CD14-positive monocyte (primary cell): ENCODE measurements around the gene MRPS9. TPM values are rescaled to one million over a fixed set of nuclear protein-coding genes. Genes with fewer than 3 reads are reported as not detected.

Experiments used
- DNase-seq, 3 donors: peaks; one replicate each; pipeline ENCODE4 v3.0.0-alpha.2; 2011 to 2022
- H2AFZ ChIP-seq: 2 replicates; pipeline ENCODE4 v1.6.0; 2012; ENCODE audit warnings: mild to moderate bottlenecking, low read depth, low read length, inconsistent platforms; ENCODE audit not compliant: insufficient read depth, poor library complexity, severe bottlenecking
- H3K27ac ChIP-seq, 2 donors: 1 replicate in 1 of 2; 2 replicates in 1 of 2; pipeline ENCODE4 v1.5.1; 2012 to 2013; ENCODE audit warnings: low read length in 2 of 2, control low read depth in 1 of 2, inconsistent platforms in 1 of 2, low read depth in 1 of 2, mild to moderate bottlenecking in 1 of 2
- H3K27me3 ChIP-seq, 2 donors: one replicate each; pipeline versions ENCODE4 v1.6.0 to v1.6.1; 2011 to 2013; ENCODE audit warnings: low read length in 2 of 2; ENCODE audit not compliant: control insufficient read depth in 2 of 2, insufficient read depth in 2 of 2
- H3K36me3 ChIP-seq, 2 donors: replicated peaks in 1 of 2; 1 replicate in 1 of 2; 2 replicates in 1 of 2; pipeline versions ENCODE4 v1.5.1 to v1.6.1; 2012 to 2013; ENCODE audit warnings: low read length in 2 of 2, control low read depth in 1 of 2, inconsistent platforms in 1 of 2, mild to moderate bottlenecking in 1 of 2; ENCODE audit not compliant: insufficient read depth in 2 of 2, control insufficient read depth in 1 of 2
- H3K4me1 ChIP-seq, 2 donors: 1 replicate in 1 of 2; 2 replicates in 1 of 2; pipeline versions ENCODE4 v1.5.1 to v1.6.1; 2012 to 2013; ENCODE audit warnings: low read length in 2 of 2, control low read depth in 1 of 2, inconsistent platforms in 1 of 2, mild to moderate bottlenecking in 1 of 2, moderate library complexity in 1 of 2; ENCODE audit not compliant: insufficient read depth in 2 of 2, control insufficient read depth in 1 of 2
- H3K4me2 ChIP-seq: replicated peaks from 2 replicates; pipeline ENCODE3; 2012; ENCODE audit warnings: low read length, moderate library complexity, mild to moderate bottlenecking; ENCODE audit not compliant: poor library complexity, severe bottlenecking; ENCODE audit errors: extremely low read depth
- H3K4me3 ChIP-seq, 3 experiments: fragments of 200-600 bp in 1 of 3; sonication (generic) in 1 of 3; replicated peaks in 1 of 3; 1 replicate in 2 of 3; 2 replicates in 1 of 3; pipeline ENCODE4 v1.5.1; 2011 to 2013; ENCODE audit warnings: low read length in 3 of 3, mild to moderate bottlenecking in 3 of 3, control low read depth in 2 of 3, low read depth in 2 of 3, inconsistent platforms in 1 of 3, moderate library complexity in 1 of 3
- H3K79me2 ChIP-seq: 2 replicates; pipeline ENCODE4 v1.6.0; 2012; ENCODE audit warnings: mild to moderate bottlenecking, control low read depth, inconsistent platforms, low read length, moderate library complexity; ENCODE audit not compliant: insufficient read depth
- H3K9ac ChIP-seq: 2 replicates; pipeline ENCODE4 v1.6.0; 2017; ENCODE audit warnings: low read length, mild to moderate bottlenecking; ENCODE audit not compliant: insufficient read depth, poor library complexity, severe bottlenecking
- H3K9me3 ChIP-seq, 2 donors: replicated peaks in 1 of 2; 1 replicate in 1 of 2; 2 replicates in 1 of 2; pipeline versions ENCODE4 v1.5.1 to v1.6.1; 2012 to 2013; ENCODE audit warnings: low read length in 2 of 2, control low read depth in 1 of 2; ENCODE audit not compliant: control insufficient read depth in 1 of 2, insufficient read depth in 1 of 2
- H4K20me1 ChIP-seq: 2 replicates; pipeline ENCODE4 v1.6.0; 2012; ENCODE audit warnings: mild to moderate bottlenecking, low read length, control low read depth, moderate library complexity; ENCODE audit not compliant: insufficient read depth
- H3K27ac Mint-ChIP-seq, 7 donors: one replicate each; pipeline ENCODE4 v1.8.0; 2020; ENCODE audit warnings: mild to moderate bottlenecking in 7 of 7, mixed read lengths in 7 of 7, moderate library complexity in 6 of 7, inconsistent platforms in 2 of 7
- H3K27me3 Mint-ChIP-seq, 3 donors: one replicate each; pipeline ENCODE4 v1.8.0; 2021 to 2022; ENCODE audit warnings: low read depth in 3 of 3, mild to moderate bottlenecking in 3 of 3, mixed read lengths in 3 of 3, moderate library complexity in 3 of 3, inconsistent platforms in 1 of 3
- H3K36me3 Mint-ChIP-seq, 2 donors: one replicate each; pipeline ENCODE4 v1.8.0; 2020; ENCODE audit warnings: mixed read lengths in 2 of 2, inconsistent platforms in 1 of 2, mild to moderate bottlenecking in 1 of 2
- H3K4me1 Mint-ChIP-seq: one replicate; pipeline ENCODE4 v1.8.0; 2020; ENCODE audit warnings: mild to moderate bottlenecking, mixed read lengths
- H3K4me3 Mint-ChIP-seq, 2 donors: one replicate each; pipeline ENCODE4 v1.8.0; 2020; ENCODE audit warnings: mild to moderate bottlenecking in 2 of 2, mixed read lengths in 2 of 2, moderate library complexity in 1 of 2
- H3K9me3 Mint-ChIP-seq, 7 donors: one replicate each; pipeline ENCODE4 v1.8.0; 2020 to 2022; ENCODE audit warnings: mixed read lengths in 7 of 7, mild to moderate bottlenecking in 6 of 7, moderate library complexity in 6 of 7, inconsistent platforms in 2 of 7
- CTCF ChIP-seq: fragments of 200-600 bp; IDR thresholded peaks from one replicate; pipeline ENCODE4 v1.8.0; 2022; ENCODE audit warnings: antibody characterized with exemption, mild to moderate bottlenecking
- WGBS: methylation state at CpG from one replicate; pipeline ENCODE4 v1.1.5; 2013; ENCODE audit warnings: missing lambda C conversion rate; ENCODE audit not compliant: insufficient coverage; 5-methylcytosine and 5-hydroxymethylcytosine counted together
- intact Hi-C, 2 donors: fragments of 100-400 bp; cut with micrococcal nuclease; formaldehyde crosslinking; loops; one replicate each; pipeline versions ENCODE4 v1.15.0 to v1.15.1; 2023
- polyA plus RNA-seq, 3 donors: library from polyadenylated mRNA; depleted of rRNA in 1 of 3; unstranded in 2 of 3; stranded (reverse) in 1 of 3; fragments of 300-500 nt in 2 of 3; fragments of >200 nt in 1 of 3; fragmentation: Illumina TruSeq in 2 of 3; gene quantifications; 1 replicate in 2 of 3; 2 replicates in 1 of 3; pipeline ENCODE4 v1.2.3, GENCODE V29; 2012 to 2021

Gene MRPS9
- polyA plus RNA-seq, 3 donors, result 9.9 to 12.5 (median 11.6) TPM

- H3K27ac Mint-ChIP-seq, result no peak overlapping the region
- H3K27me3 Mint-ChIP-seq, result peaks cover 0 to 1% (median 0%) of the 10 kb centered on the region in 3 donors
- H3K27me3 ChIP-seq, result no peaks in the 10 kb centered on the region
- H3K36me3 ChIP-seq, result peaks cover 16% of the 10 kb centered on the region in 2 donors
- intact Hi-C loops, result no loop called here
- H2AFZ ChIP-seq, result no peak overlapping the region
- H3K9me3 ChIP-seq, result no peaks in the 10 kb centered on the region
- H3K4me2 ChIP-seq, result no peak overlapping the region
- no peak overlapping the region for H3K9ac ChIP-seq
- no peaks in the 10 kb centered on the region for H4K20me1 ChIP-seq
- no CpG with 5 or more reads among the region's 3 CpGs for WGBS
- H3K9me3 Mint-ChIP-seq, result no peaks in the 10 kb centered on the region
- peaks cover 37 to 41% of the 10 kb centered on the region in 2 donors for H3K36me3 Mint-ChIP-seq
- no peak for DNase-seq
- no peaks in the 10 kb centered on the region for H3K79me2 ChIP-seq
- H3K27ac ChIP-seq, result no peak overlapping the region
- no peaks in the 10 kb centered on the region for H3K4me1 ChIP-seq
- H3K4me1 Mint-ChIP-seq, result no peaks in the 10 kb centered on the region
- TF ChIP-seq CTCF, result no peak
- no peak overlapping the region for H3K4me3 ChIP-seq
- no peak overlapping the region for H3K4me3 Mint-ChIP-seq
Observed at GRCh38 chr2:105076121-105076520, 38.3 kb downstream of the MRPS9 start.

- Mint-ChIP-seq H3K4me3 (no peak overlapping the region), H3K27ac (no peak overlapping the region), H3K9me3 (no peaks in the 10 kb centered on the region), H3K4me1 (no peaks in the 10 kb centered on the region), H3K27me3 (peaks cover 0 to 1% (median 0%) of the 10 kb centered on the region in 3 donors), H3K36me3 (peaks cover 33 to 35% of the 10 kb centered on the region in 2 donors)
- Histone ChIP-seq H3K27me3 (no peaks in the 10 kb centered on the region), H3K9ac (no peak overlapping the region), H3K79me2 (no peaks in the 10 kb centered on the region), H2AFZ (no peak overlapping the region), H3K27ac (no peak overlapping the region), H3K9me3 (no peaks in the 10 kb centered on the region), H3K4me1 (no peaks in the 10 kb centered on the region), H3K4me2 (no peak overlapping the region), H4K20me1 (no peaks in the 10 kb centered on the region), H3K36me3 (peaks cover 9 to 20% of the 10 kb centered on the region in 2 donors), H3K4me3 (no peak overlapping the region)
- DNase-seq, result no peak
- WGBS, result 94% methylated on average over 5 of the region's 10 CpGs
- intact Hi-C loops, result no loop called here
- TF ChIP-seq CTCF, result no peak
Observed at GRCh38 chr2:105078906-105079495, 41.1 kb downstream of the MRPS9 start.
